SK-MEL-5 (cell line): ENCODE measurements around the gene PRELID1. TPM values are rescaled to one million over a fixed set of nuclear protein-coding genes. Genes with fewer than 3 reads are reported as not detected.
"Not testable (repeated sequence)": the region's sequence is repeated elsewhere in the genome, so short reads cannot be mapped to it uniquely, and the experiment has no call there.

ENCODE experiments used
- DNase-seq: peaks from one replicate; pipeline ENCODE4 v3.0.0-alpha.2; 2016; ENCODE audit warnings: low read depth, low spot score
- in situ Hi-C: cut with HindIII; loops from 2 replicates; pipeline ENCODE4 v1.10.0; 2016; ENCODE audit warnings: low sequenced_read_pairs, high pct_unique_total_duplicates, low pct_unique_long_range_greater_than_20kb
- polyA plus RNA-seq, 2 experiments: library from polyadenylated mRNA; depleted of rRNA; stranded (reverse); fragments of >200 nt; gene quantifications; 2 replicates each; pipeline ENCODE4 v1.2.3, GENCODE V29; 2015
- total RNA-seq: library from RNA; depleted of rRNA; stranded (reverse); fragments of >200 nt; shearing (Covaris generic); gene quantifications from 2 replicates; pipeline ENCODE4 v1.2.3, GENCODE V29; 2014; rRNA removed

The PRELID1 gene
- 219 and 221 TPM in 2 replicates for total RNA-seq
- 224 and 293 TPM in 2 replicates for polyA plus RNA-seq (2015; cell fraction: cytosol; rRNA removed)
- 28.9 and 51.1 TPM in 2 replicates for polyA plus RNA-seq (2015; cell fraction: nucleus; rRNA removed)

GRCh38 chr5:177303121-177303924 lies at the start of gene PRELID1, which contains the start of gene RAB24:
Gene PRELID1, plus strand, starts transcription at chr5:177303799. Its CDS starts 187 bp downstream, at chr5:177303986.
Gene RAB24, minus strand, starts transcription at chr5:177303719. Its CDS starts 431 bp downstream, at chr5:177303288.
- peak; percentile 72 for DNase-seq
- in situ Hi-C loops = no loop called here

- in situ Hi-C loops = no loop called here
- DNase-seq = no peak
Observed at GRCh38 chr5:177256296-177256695, 47.3 kb upstream of the PRELID1 start.

- DNase-seq, in situ Hi-C loops: not testable (repeated sequence)
Observed at GRCh38 chr5:177258711-177259110, 44.9 kb upstream of the PRELID1 start.

- in situ Hi-C loops = no loop called here
Observed at GRCh38 chr5:177260961-177261360, 42.6 kb upstream of the PRELID1 start.

GRCh38 chr5:177261510-177261909 lies 42.1 kb upstream of the PRELID1 start:
- DNase-seq = no peak
- in situ Hi-C loops = no loop called here

More at GRCh38 chr5:177260961-177261360, 42.6 kb upstream of the PRELID1 start:
- DNase-seq = no peak

- in situ Hi-C loops = no loop called here
- DNase-seq = no peak
Observed at GRCh38 chr5:177264178-177264577, 39.4 kb upstream of the PRELID1 start.

- no peak for DNase-seq
- in situ Hi-C loops = no loop called here
Observed at GRCh38 chr5:177265395-177265794, 38.2 kb upstream of the PRELID1 start.

- in situ Hi-C loops = no loop called here
- DNase-seq = no peak
Observed at GRCh38 chr5:177269232-177269895, 34.2 kb upstream of the PRELID1 start.

GRCh38 chr5:177269976-177270375 lies 33.6 kb upstream of the PRELID1 start:
- in situ Hi-C loops = no loop called here
- DNase-seq = no peak

GRCh38 chr5:177270653-177271052 lies 32.9 kb upstream of the PRELID1 start:
- in situ Hi-C loops = no loop called here
- no peak for DNase-seq

- no peak for DNase-seq
- in situ Hi-C loops = no loop called here
Observed at GRCh38 chr5:177271113-177271512, 32.5 kb upstream of the PRELID1 start.

- in situ Hi-C loops = no loop called here
Observed at GRCh38 chr5:177275883-177276282, 27.7 kb upstream of the PRELID1 start.

GRCh38 chr5:177276886-177277285 lies 26.7 kb upstream of the PRELID1 start:
- in situ Hi-C loops = no loop called here
- no peak for DNase-seq

More at GRCh38 chr5:177275883-177276282, 27.7 kb upstream of the PRELID1 start:
- no peak for DNase-seq

- no peak for DNase-seq
- in situ Hi-C loops = no loop called here
Observed at GRCh38 chr5:177288191-177288590, 15.4 kb upstream of the PRELID1 start.

- no peak for DNase-seq
- in situ Hi-C loops = no loop called here
Observed at GRCh38 chr5:177290816-177291596, 12.6 kb upstream of the PRELID1 start.

GRCh38 chr5:177291735-177292134 lies 11.9 kb upstream of the PRELID1 start:
- in situ Hi-C loops = no loop called here
- DNase-seq = no peak

GRCh38 chr5:177293819-177294581 lies 9.6 kb upstream of the PRELID1 start:
- in situ Hi-C loops = no loop called here

More at GRCh38 chr5:177293819-177294581, 9.6 kb upstream of the PRELID1 start:
- DNase-seq = no peak
